Prostate gland (tissue), 2 donors: ENCODE data around the gene FHOD3. TPM values are rescaled to one million over a fixed set of nuclear protein-coding genes. Genes with fewer than 3 reads are reported as not detected.

Experiments used
- DNase-seq: peaks from one replicate; pipeline ENCODE4 v3.0.0-alpha.2; 2019; ENCODE audit warnings: low spot score
- H3K27ac ChIP-seq, 2 donors: fragments of 200-600 bp; sonication (generic); 2 replicates each; pipeline ENCODE4 v1.5.1; 2017 to 2019
- H3K27me3 ChIP-seq: fragments of 200-600 bp; sonication (generic); replicated peaks from 2 replicates; pipeline ENCODE4 v1.5.1; 2019; ENCODE audit not compliant: insufficient read depth
- H3K36me3 ChIP-seq, 2 donors: fragments of 200-600 bp; sonication (generic); 1 replicate in 1 of 2; 2 replicates in 1 of 2; pipeline versions ENCODE4 v1.5.1 to v1.8.1; 2017 to 2019
- H3K4me1 ChIP-seq: fragments of 200-600 bp; sonication (generic); replicated peaks from 2 replicates; pipeline ENCODE4 v1.5.1; 2019
- H3K4me3 ChIP-seq, 2 donors: fragments of 200-600 bp; sonication (generic); 2 replicates each; pipeline ENCODE4 v1.5.1; 2017 to 2019
- H3K9me3 ChIP-seq: fragments of 200-600 bp; sonication (generic); 2 replicates; pipeline ENCODE4 v1.5.1; 2017
- CTCF ChIP-seq, 4 experiments: fragments of 200-600 bp in 2 of 4; fragments of 450-650 bp in 2 of 4; sonication (generic) in 2 of 4; IDR thresholded peaks; 1 replicate in 3 of 4; 2 replicates in 1 of 4; pipeline ENCODE4 v1.5.1; 2016 to 2019; ENCODE audit warnings: antibody characterized with exemption in 4 of 4, mild to moderate bottlenecking in 2 of 4, moderate library complexity in 2 of 4
- POLR2A ChIP-seq: fragments of 450-650 bp; IDR thresholded peaks from one replicate; pipeline ENCODE4 v1.6.1; 2016; ENCODE audit warnings: antibody characterized with exemption, mild to moderate bottlenecking
- POLR2AphosphoS5 ChIP-seq: sonication (generic); formaldehyde crosslinking; IDR thresholded peaks from one replicate; pipeline ENCODE4 v1.6.1; 2017; ENCODE audit warnings: antibody characterized with exemption
- WGBS: methylation state at CpG from one replicate; pipeline ENCODE4 v1.1.5; 2018; 5-methylcytosine and 5-hydroxymethylcytosine counted together
- intact Hi-C: fragments of 100-400 bp; cut with DNase I; formaldehyde crosslinking; loops from one replicate; pipeline ENCODE4 v1.14.2; 2022
- total RNA-seq, 2 donors: library from RNA; depleted of rRNA; stranded (reverse); fragments of >200 nt; gene quantifications; one replicate each; pipeline ENCODE4 v1.1.0, GENCODE V29; 2016

Gene FHOD3
- total RNA-seq, 2 donors from 2014 or later: 25.1 to 52.5 TPM

- H3K4me3 ChIP-seq: no peak overlapping the region
- no peaks in the 10 kb centered on the region for H3K27me3 ChIP-seq
- H3K36me3 ChIP-seq: no peaks in the 10 kb centered on the region
- WGBS: 85% methylated on average over 6 of the region's 6 CpGs
- no peaks in the 10 kb centered on the region for H3K4me1 ChIP-seq
- DNase-seq: no peak
- H3K9me3 ChIP-seq: no peaks in the 10 kb centered on the region
- intact Hi-C loops: loop anchor here (5.0 kb wide), 1 partner anchor 111 kb away; no protein-coding TSS in a partner anchor
- peak overlapping the region; percentile 65 to 75 for H3K27ac ChIP-seq
- TF ChIP-seq CTCF (IDR thresholded peaks at IDR 0.05) (no peak), POLR2AphosphoS5 (peak; percentile 16)
Observed at GRCh38 chr18:36580874-36581750, 283.6 kb downstream of the FHOD3 start.

DNA sequence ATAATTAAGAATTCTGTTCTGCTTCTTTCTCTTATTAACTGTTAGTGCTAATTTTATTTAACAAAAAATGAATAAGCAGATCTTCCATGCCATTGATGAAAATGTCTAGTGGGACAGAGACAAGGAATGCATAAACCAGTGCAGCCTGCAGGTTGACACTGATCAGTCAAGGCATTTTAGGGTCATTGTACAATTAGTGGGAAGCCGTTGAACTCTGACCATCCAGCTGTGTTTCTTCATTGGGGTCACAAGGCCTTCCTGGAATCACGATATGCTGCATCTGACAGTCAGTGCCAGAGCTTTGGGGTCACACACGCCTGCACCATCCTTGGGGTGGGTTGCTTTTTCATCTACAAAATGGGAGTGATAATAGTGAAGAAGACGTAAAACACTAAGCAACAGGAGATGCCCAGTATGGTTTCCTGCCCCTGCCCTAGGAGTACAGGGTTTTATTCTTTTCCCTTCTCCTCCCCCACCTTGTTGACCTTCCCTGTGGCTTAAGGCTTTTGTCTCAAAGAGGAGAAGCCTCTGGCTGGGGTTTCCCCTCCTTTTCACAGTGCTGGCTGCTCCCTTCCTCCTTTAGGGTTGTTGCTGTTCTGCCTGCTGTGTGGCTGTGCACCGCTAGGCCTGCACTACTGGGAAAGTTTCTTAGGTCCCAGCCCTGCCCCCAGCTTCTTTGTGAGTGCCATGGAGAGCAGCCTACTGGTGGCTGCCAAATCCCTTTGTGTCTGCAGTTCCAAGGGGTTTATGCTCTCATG is 285.7 kb downstream of the FHOD3 start:
- no peaks in the 10 kb centered on the region for H3K36me3 ChIP-seq
- TF ChIP-seq POLR2A (no peak), CTCF (IDR thresholded peaks at IDR 0.05) (no peak), POLR2AphosphoS5 (no peak)
- no peaks in the 10 kb centered on the region for H3K27me3 ChIP-seq
- intact Hi-C loops: loop anchor here (5.0 kb wide), 1 partner anchor 109 kb away; no protein-coding TSS in a partner anchor
- no peak overlapping the region for H3K27ac ChIP-seq
- H3K9me3 ChIP-seq: no peaks in the 10 kb centered on the region
- 89% methylated on average over 5 of the region's 5 CpGs for whole genome bisulfite sequencing
- no peak for DNase-seq
- no peaks in the 10 kb centered on the region for H3K4me1 ChIP-seq
- no peak overlapping the region for H3K4me3 ChIP-seq

DNA sequence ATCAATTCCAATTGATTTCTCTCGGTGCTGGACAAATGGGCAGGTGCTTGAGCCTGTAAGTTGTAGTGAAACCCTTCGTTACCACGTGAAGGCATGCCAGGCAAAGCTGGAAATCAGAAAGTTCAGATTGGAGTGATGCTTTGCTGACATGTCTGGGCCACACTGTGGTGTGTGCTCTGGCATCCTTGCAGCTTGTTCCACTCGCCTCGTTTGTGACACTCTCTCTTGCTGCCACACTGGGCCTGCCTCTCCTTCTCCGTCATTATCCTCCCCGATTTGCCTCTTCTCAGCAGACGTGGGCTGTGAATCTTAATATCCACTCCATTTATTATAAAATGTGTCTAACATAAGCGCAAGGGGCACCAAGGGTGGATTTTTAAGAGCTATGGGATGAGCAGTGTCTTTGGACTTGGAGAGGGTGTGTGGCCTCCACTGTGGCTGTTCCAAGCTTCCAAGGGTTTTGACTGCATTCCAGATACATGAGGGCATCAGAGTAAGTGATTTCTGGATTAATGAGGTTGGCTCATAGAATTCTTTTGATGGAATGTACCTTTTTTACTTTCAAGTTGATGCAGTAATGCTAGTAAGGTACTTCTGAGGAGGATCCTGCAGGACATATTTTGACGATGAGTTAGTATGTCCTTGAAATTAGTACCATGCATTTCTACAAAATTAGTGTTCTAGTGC is 292.5 kb downstream of the FHOD3 start:
- Histone ChIP-seq H3K27me3 (no peaks in the 10 kb centered on the region), H3K36me3 (no peaks in the 10 kb centered on the region), H3K27ac (no peak overlapping the region), H3K4me3 (no peak overlapping the region), H3K4me1 (no peaks in the 10 kb centered on the region), H3K9me3 (no peaks in the 10 kb centered on the region)
- intact Hi-C loops: no loop called here
- no peak for DNase-seq
- TF ChIP-seq CTCF (IDR thresholded peaks at IDR 0.05) (no peak), POLR2AphosphoS5 (no peak), POLR2A (no peak)
- 65% methylated on average over 10 of the region's 10 CpGs for WGBS

DNA sequence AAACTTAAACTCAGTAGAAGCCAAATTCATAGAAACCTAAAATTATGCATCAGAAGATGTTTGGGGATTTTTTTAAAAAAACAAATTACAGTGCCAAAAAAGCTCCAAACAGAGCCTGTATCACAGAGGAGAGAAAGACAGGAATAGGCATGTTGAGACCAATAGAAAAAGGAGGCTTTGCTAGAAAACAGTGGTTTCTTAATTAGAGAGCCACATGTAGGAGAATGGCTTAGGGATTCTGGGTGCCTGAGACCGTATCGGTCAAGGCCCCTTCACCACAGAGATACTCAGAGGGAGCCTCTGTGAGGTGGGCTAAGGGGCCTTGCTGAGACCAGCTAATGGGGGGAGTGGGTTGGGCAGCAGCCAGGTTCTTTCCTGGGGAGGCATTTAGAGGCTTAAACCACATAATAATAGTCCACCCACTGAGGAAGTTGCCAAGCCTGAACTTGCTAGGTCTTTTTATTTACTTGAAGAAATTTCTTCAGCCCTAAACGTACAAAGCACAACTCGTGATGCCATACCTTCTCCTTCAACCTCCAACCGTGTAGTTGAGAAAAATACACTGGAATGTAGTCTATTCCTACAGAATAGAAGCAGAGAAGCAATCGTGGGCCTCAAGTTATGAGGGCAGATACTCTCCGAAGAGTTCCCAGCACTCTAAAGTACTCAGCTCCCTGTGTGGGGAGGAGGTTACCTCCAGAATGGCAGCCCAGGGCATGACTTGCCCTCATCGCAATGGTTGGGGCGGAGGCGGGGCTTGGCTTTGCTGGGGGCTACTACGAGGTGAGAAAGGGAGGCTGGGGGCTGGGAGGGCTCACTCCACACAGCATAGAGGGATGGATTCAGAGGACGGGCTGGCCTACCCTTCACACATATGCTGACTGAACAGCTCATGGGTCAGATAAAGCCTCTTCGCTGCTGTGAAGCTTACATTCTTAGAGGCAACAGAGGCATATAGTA is 293.4 kb downstream of the FHOD3 start:
- Histone ChIP-seq H3K4me1 (no peaks in the 10 kb centered on the region), H3K36me3 (no peaks in the 10 kb centered on the region), H3K4me3 (no peak overlapping the region), H3K27ac (no peak overlapping the region), H3K27me3 (no peaks in the 10 kb centered on the region), H3K9me3 (no peaks in the 10 kb centered on the region)
- 55% methylated on average over 13 of the region's 13 CpGs for WGBS
- intact Hi-C loops: no loop called here
- no peak for DNase-seq
- TF ChIP-seq POLR2AphosphoS5 (no peak), CTCF (IDR thresholded peaks at IDR 0.05) (no peak), POLR2A (no peak)
